Stomach smooth muscle (tissue), 2 donors: ENCODE results near the gene TBX18.

Experiments used
- H3K27ac ChIP-seq: one replicate; pipeline ENCODE4 v1.7.0; 2013; ENCODE audit warnings: mild to moderate bottlenecking, low read length, inconsistent platforms
- H3K27me3 ChIP-seq, 2 donors: one replicate each; pipeline ENCODE4 v1.7.0; 2013; ENCODE audit warnings: low read length in 2 of 2; ENCODE audit not compliant: insufficient read depth in 2 of 2, control insufficient read depth in 1 of 2
- H3K36me3 ChIP-seq, 2 donors: one replicate each; pipeline ENCODE4 v1.7.0; 2013; ENCODE audit warnings: low read length in 2 of 2; ENCODE audit not compliant: control insufficient read depth in 2 of 2, insufficient read depth in 2 of 2
- H3K4me1 ChIP-seq: one replicate; pipeline ENCODE4 v1.7.0; 2013; ENCODE audit warnings: low read length; ENCODE audit not compliant: control insufficient read depth, insufficient read depth
- H3K4me3 ChIP-seq, 2 donors: one replicate each; pipeline ENCODE4 v1.7.0; 2013; ENCODE audit warnings: low read length in 2 of 2
- H3K9ac ChIP-seq, 2 donors: one replicate each; pipeline ENCODE4 v1.7.0; 2013; ENCODE audit warnings: low read length in 2 of 2, mild to moderate bottlenecking in 1 of 2
- H3K9me3 ChIP-seq, 2 donors: one replicate each; pipeline ENCODE4 v1.7.0; 2013; ENCODE audit warnings: low read length in 2 of 2; ENCODE audit not compliant: control insufficient read depth in 2 of 2
- donor health status: healthy.
- donor health status: Pancreatic carcinoma.

Gene TBX18

GRCh38 chr6:84748376-84748775 lies 16.0 kb downstream of the TBX18 start:
- Histone ChIP-seq H3K27ac (no peak overlapping the region), H3K27me3 (peaks cover 3 to 5% of the 10 kb centered on the region in 2 donors)

DNA sequence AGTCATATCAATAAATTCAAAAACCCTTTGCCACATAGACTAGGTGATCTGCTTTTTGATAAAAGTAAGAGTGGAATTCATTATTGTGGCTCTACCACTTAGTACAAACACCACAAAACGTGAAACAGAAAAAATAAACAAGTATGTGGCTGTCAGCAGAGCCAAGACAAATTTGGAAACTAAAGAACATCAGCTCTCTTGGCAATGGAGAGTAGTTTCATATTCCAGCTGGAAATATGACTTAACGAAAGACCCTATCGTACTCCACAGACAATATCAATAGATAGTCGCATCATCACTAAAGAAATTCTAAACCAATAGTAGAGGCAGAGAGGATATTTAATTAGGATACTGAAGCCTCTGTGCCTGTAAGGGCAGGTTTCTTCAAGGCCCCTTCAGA lies 20.8 kb downstream of the TBX18 start:
- Histone ChIP-seq H3K27ac (no peak overlapping the region), H3K27me3 (peaks cover 0 to 8% of the 10 kb centered on the region in 2 donors), H3K4me1 (no peaks in the 10 kb centered on the region), H3K36me3 (no peaks in the 10 kb centered on the region), H3K4me3 (no peak overlapping the region), H3K9ac (no peak overlapping the region), H3K9me3 (no peaks in the 10 kb centered on the region)

More at GRCh38 chr6:84748376-84748775, 16.0 kb downstream of the TBX18 start:
- no peaks in the 10 kb centered on the region for H3K36me3 ChIP-seq
- H3K9me3 ChIP-seq, result no peaks in the 10 kb centered on the region
- no peak overlapping the region for H3K4me3 ChIP-seq
- no peaks in the 10 kb centered on the region for H3K4me1 ChIP-seq
- H3K9ac ChIP-seq, result no peak overlapping the region

DNA sequence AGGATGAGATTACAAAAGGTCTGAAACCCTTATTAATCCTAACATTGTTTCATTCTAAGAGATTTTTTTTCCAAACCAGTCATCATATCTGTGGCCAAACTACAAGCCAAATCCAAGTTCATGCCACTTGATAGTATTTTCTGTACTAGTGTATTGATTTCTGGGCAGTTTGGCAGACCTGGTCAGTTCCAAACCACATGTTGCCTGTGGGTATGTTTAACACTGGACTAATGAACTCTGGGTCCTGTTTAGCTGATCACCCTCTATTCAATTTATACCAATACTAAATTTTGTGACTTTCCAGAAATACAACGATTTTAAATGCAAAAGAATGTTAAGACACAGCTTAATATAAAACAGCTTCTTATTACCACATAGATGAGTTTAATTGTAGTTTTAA lies 24.0 kb downstream of the TBX18 start:
- H3K4me1 ChIP-seq, result no peaks in the 10 kb centered on the region

GRCh38 chr6:84739866-84740208 lies 24.6 kb downstream of the TBX18 start:
- no peaks in the 10 kb centered on the region for H3K4me1 ChIP-seq
- no peak overlapping the region for H3K9ac ChIP-seq
- no peak overlapping the region for H3K4me3 ChIP-seq
- H3K9me3 ChIP-seq, result no peaks in the 10 kb centered on the region
- H3K27ac ChIP-seq, result no peak overlapping the region
- H3K27me3 ChIP-seq, result peaks cover 0 to 3% of the 10 kb centered on the region in 2 donors
- no peaks in the 10 kb centered on the region for H3K36me3 ChIP-seq

More for the DNA sequence above, 24.0 kb downstream of the TBX18 start:
- Histone ChIP-seq H3K27me3 (peaks cover 0 to 3% of the 10 kb centered on the region in 2 donors), H3K9me3 (no peaks in the 10 kb centered on the region), H3K9ac (no peak overlapping the region), H3K27ac (no peak overlapping the region), H3K4me3 (no peak overlapping the region), H3K36me3 (no peaks in the 10 kb centered on the region)

DNA sequence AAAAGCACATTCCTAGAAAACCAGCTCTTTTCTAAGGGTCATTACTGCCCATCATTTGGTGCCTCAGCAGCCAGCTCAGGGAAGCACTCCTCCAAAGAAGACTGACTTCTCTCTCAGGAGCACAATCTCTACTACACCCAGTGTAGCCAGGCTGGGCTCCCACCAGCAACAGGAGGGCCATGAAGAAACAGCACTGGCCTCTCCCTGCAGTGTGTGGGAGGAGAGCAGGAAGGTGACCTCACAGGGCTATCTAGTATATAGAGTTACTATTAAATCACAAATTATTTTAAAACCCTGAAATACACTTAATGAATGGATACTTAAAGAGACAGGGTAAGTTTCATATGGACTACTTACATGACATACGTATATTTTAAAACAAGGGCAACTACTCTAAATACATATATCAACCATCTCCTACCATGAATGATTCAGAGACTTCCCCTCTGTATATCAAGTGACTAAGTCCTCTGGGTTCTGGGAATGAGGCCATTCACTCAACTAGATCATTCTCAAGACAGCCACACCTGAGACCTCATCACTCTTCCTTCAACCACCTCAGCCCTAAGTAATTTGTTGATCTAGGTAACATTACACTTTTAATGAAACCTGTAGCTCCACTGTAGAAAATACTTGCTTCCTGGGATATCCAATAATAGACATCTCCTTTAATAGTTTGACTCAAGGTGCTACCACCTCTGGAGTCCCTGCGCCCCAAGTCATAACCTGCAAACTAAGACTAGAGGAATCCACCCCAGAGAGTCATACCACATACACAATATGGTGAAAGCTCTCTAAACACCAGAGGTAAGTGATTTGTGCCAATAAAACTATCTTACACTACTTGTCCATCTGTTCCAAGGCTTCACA lies 25.2 kb downstream of the TBX18 start:
- H3K4me1 ChIP-seq, result no peaks in the 10 kb centered on the region
- no peak overlapping the region for H3K27ac ChIP-seq
- no peaks in the 10 kb centered on the region for H3K9me3 ChIP-seq
- H3K9ac ChIP-seq, result no peak overlapping the region
- H3K27me3 ChIP-seq, result peaks cover 0 to 3% of the 10 kb centered on the region in 2 donors
- no peaks in the 10 kb centered on the region for H3K36me3 ChIP-seq
- no peak overlapping the region for H3K4me3 ChIP-seq

- Histone ChIP-seq H3K4me1 (no peaks in the 10 kb centered on the region), H3K9ac (no peak overlapping the region), H3K4me3 (no peak overlapping the region), H3K27me3 (peaks cover 0 to 2% of the 10 kb centered on the region in 2 donors), H3K36me3 (no peaks in the 10 kb centered on the region), H3K9me3 (no peaks in the 10 kb centered on the region), H3K27ac (no peak overlapping the region)
Measured at GRCh38 chr6:84733889-84734288, 30.5 kb downstream of the TBX18 start.

- Histone ChIP-seq H3K4me3 (no peak overlapping the region), H3K36me3 (no peaks in the 10 kb centered on the region), H3K27ac (no peak overlapping the region), H3K9ac (no peak overlapping the region), H3K4me1 (no peaks in the 10 kb centered on the region), H3K27me3 (no peaks in the 10 kb centered on the region), H3K9me3 (no peaks in the 10 kb centered on the region)
Measured at GRCh38 chr6:84731901-84732300, 32.5 kb downstream of the TBX18 start.

GRCh38 chr6:84731401-84731800 lies 33.0 kb downstream of the TBX18 start:
- H3K27ac ChIP-seq, result no peak overlapping the region
- H3K9ac ChIP-seq, result no peak overlapping the region
- no peaks in the 10 kb centered on the region for H3K4me1 ChIP-seq
- H3K36me3 ChIP-seq, result no peaks in the 10 kb centered on the region
- no peak overlapping the region for H3K4me3 ChIP-seq
- no peaks in the 10 kb centered on the region for H3K27me3 ChIP-seq
- H3K9me3 ChIP-seq, result no peaks in the 10 kb centered on the region

- no peak overlapping the region for H3K4me3 ChIP-seq
- no peaks in the 10 kb centered on the region for H3K4me1 ChIP-seq
- H3K9ac ChIP-seq, result no peak overlapping the region
- H3K9me3 ChIP-seq, result no peaks in the 10 kb centered on the region
- H3K27me3 ChIP-seq, result peaks cover 0 to 2% of the 10 kb centered on the region in 2 donors
- H3K27ac ChIP-seq, result no peak overlapping the region
- H3K36me3 ChIP-seq, result no peaks in the 10 kb centered on the region
Measured at GRCh38 chr6:84728602-84729001, 35.8 kb downstream of the TBX18 start.

DNA sequence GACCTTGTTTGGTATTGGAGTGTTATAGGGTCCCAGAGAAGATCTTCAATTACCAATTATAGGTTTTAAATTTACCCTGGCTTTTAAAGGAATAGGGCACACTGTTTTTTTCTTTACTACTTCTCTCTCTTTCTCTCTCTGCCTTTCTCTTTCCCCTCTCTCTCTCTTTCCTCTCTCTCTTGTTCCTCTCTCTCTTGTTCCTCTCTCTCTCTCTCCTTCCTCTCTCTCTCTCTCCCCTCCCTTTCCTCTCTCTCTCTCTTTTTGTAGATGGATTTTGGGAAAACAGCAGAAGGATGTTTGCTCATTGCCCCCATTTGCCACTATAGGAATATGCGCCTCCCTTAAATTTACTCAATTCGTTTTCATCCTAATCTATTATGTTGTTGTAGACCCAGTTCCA lies 45.2 kb downstream of the TBX18 start:
- Histone ChIP-seq H3K9me3 (no peaks in the 10 kb centered on the region), H3K27me3 (no peaks in the 10 kb centered on the region), H3K4me3 (no peak overlapping the region), H3K27ac (no peak overlapping the region), H3K4me1 (no peaks in the 10 kb centered on the region), H3K9ac (no peak overlapping the region), H3K36me3 (no peaks in the 10 kb centered on the region)
